Measurements from ENCODE around the gene ZNF592.

ZNF592 gene

GRCh38 chr15:84782346-84782745 lies 34.0 kb downstream of the ZNF592 start:
- no peak for DNase-seq

- no peak for DNase-seq
These were observed 35.3 kb downstream of the ZNF592 start for GRCh38 chr15:84783493-84784251.

- no peak for DNase-seq
These were observed 35.9 kb downstream of the ZNF592 start for GRCh38 chr15:84784262-84784661.

GRCh38 chr15:84785053-84785452 lies 36.7 kb downstream of the ZNF592 start:
- no peak for DNase-seq

- DNase-seq = no peak
These were observed 40.1 kb downstream of the ZNF592 start for GRCh38 chr15:84788500-84788899.

GRCh38 chr15:84789762-84790161 lies 41.4 kb downstream of the ZNF592 start:
- no peak for DNase-seq

- DNase-seq = no peak
These were observed 42.3 kb downstream of the ZNF592 start for GRCh38 chr15:84790676-84791075.

GRCh38 chr15:84791763-84792162 lies 43.4 kb downstream of the ZNF592 start:
- DNase-seq = no peak

- DNase-seq = no peak
These were observed 45.2 kb downstream of the ZNF592 start for GRCh38 chr15:84793431-84794161.

GRCh38 chr15:84794162-84794547 lies 45.8 kb downstream of the ZNF592 start:
- DNase-seq = no peak

- no peak for DNase-seq
These were observed 46.8 kb downstream of the ZNF592 start for GRCh38 chr15:84795186-84795585.

- DNase-seq = no peak
These were observed 48.8 kb downstream of the ZNF592 start for GRCh38 chr15:84797212-84797611.

GRCh38 chr15:84797801-84798200 lies 49.4 kb downstream of the ZNF592 start:
- DNase-seq = no peak

- DNase-seq = no peak
These were observed 50.1 kb downstream of the ZNF592 start for GRCh38 chr15:84798436-84798946.

- peak; percentile 18 for DNase-seq
These were observed 51.3 kb downstream of the ZNF592 start for GRCh38 chr15:84799511-84800187.

GRCh38 chr15:84800365-84800806 lies 52.0 kb downstream of the ZNF592 start:
- DNase-seq = peak; percentile 2

GRCh38 chr15:84804005-84804900 lies 55.9 kb downstream of the ZNF592 start:
- peak; percentile 15 for DNase-seq

GRCh38 chr15:84805221-84805620 lies 56.8 kb downstream of the ZNF592 start:
- DNase-seq = no peak

GRCh38 chr15:84807228-84807627 lies 58.8 kb downstream of the ZNF592 start:
- DNase-seq = no peak

- peak; percentile 42 for DNase-seq
These were observed 61.9 kb downstream of the ZNF592 start for GRCh38 chr15:84810073-84810840.

GRCh38 chr15:84811151-84811550 lies 62.8 kb downstream of the ZNF592 start:
- peak; percentile 10 for DNase-seq

GRCh38 chr15:84811828-84812227 lies 63.4 kb downstream of the ZNF592 start:
- DNase-seq = peak; percentile 1
